ENCODE data around the gene CNTRL. TPM values are rescaled to one million over a fixed set of nuclear protein-coding genes. Genes with fewer than 3 reads are reported as not detected.
A peak's percentile ranks its signal among the peaks of the same experiment; 100 is the strongest.

Gene CNTRL
- total and polyA plus RNA-seq, 2 donors (not counting 1 experiment from before 2014, with no cell fraction given), result 40.0 to 146 TPM

DNA sequence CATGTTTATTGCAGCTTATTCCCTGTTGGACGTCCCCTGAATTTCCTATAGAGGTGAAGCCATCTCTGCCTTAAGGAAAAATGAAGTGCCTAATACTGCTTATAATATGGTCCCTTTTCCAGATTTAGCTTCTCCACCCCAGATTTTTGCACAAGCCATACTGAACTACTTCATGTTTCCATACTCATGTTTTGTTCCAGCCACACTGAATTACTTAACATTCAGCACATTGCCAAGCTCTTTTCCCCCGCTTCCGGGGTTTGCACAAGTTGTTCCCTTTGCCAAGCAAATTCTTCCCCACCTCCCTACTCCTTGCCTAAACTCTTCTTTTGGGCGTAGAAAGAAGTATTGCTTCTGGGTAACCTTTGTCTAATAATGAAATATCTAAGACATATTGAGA lies 1.7 kb upstream of the CNTRL start:
- Mint-ChIP-seq H3K4me1 (peaks cover 58% of the 10 kb centered on the region), H3K9me3 (ENCODE audit: insufficient read depth) (peaks cover 3% of the 10 kb centered on the region), H3K27ac (peak overlapping the region; percentile 71), H3K4me3 (peak overlapping the region; percentile 100), H3K27me3 (no peaks in the 10 kb centered on the region)
- H3K9ac ChIP-seq (ENCODE audit: low read length), result no peak overlapping the region
- H3K27me3 ChIP-seq (replicated peaks in 1 of 4; ENCODE audit: control extremely low read depth in 1 of 4, control insufficient read depth in 3 of 4, insufficient read depth in 4 of 4, low read length in 3 of 4), result no peaks in the 10 kb centered on the region
- H3K79me2 ChIP-seq (ENCODE audit: control insufficient read depth, insufficient read depth, low read length), result peaks cover 52% of the 10 kb centered on the region
- TF ChIP-seq EZH2 (IDR thresholded peaks at IDR 0.05; ENCODE audit: borderline replicate concordance, insufficient read depth, low read depth, low read length, poor library complexity, severe bottlenecking), result no peak
- TF ChIP-seq, protein P1, sequence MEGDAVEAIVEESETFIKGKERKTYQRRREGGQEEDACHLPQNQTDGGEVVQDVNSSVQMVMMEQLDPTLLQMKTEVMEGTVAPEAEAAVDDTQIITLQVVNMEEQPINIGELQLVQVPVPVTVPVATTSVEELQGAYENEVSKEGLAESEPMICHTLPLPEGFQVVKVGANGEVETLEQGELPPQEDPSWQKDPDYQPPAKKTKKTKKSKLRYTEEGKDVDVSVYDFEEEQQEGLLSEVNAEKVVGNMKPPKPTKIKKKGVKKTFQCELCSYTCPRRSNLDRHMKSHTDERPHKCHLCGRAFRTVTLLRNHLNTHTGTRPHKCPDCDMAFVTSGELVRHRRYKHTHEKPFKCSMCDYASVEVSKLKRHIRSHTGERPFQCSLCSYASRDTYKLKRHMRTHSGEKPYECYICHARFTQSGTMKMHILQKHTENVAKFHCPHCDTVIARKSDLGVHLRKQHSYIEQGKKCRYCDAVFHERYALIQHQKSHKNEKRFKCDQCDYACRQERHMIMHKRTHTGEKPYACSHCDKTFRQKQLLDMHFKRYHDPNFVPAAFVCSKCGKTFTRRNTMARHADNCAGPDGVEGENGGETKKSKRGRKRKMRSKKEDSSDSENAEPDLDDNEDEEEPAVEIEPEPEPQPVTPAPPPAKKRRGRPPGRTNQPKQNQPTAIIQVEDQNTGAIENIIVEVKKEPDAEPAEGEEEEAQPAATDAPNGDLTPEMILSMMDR (IDR thresholded peaks at IDR 0.05), result no peak
- 80% methylated on average over 1 of the region's 4 CpGs for WGBS (ENCODE audit: insufficient coverage)
- DNase-seq (no peak), ATAC-seq (ENCODE audit: low read depth) (no peak)
- H4K20me1 ChIP-seq (ENCODE audit: control insufficient read depth, insufficient read depth, low read length, poor library complexity, severe bottlenecking), result peaks cover 10% of the 10 kb centered on the region
- peaks cover 0 to 2% of the 10 kb centered on the region in 2 experiments for H3K36me3 ChIP-seq (replicated peaks in 1 of 2; ENCODE audit: control extremely low read depth in 1 of 2, control insufficient read depth in 1 of 2, extremely low read depth in 1 of 2, insufficient read depth in 2 of 2, low read length in 1 of 2)
- peaks cover 42 to 49% of the 10 kb centered on the region in 2 donors for H3K4me1 ChIP-seq (ENCODE audit: control insufficient read depth in 2 of 2, insufficient read depth in 2 of 2, low read length in 2 of 2)
- CTCF ChIA-PET, result interaction anchor here (1.6 to 4.1 kb wide), 7 partner anchors 9 to 317 kb away, joined by 3 to 43 read pairs (median 6); no protein-coding TSS in a partner anchor
- peak overlapping the region; percentile 23 for H3K4me2 ChIP-seq (replicated peaks; ENCODE audit: low read depth, low read length, poor library complexity, severe bottlenecking)
- intact Hi-C loops (cut with micrococcal nuclease), result loop anchor here (5.0 kb wide), 1 partner anchor 146 kb away; the partner anchor contains the start of gene TRAF1
- no peak overlapping the region for H3K27ac ChIP-seq (ENCODE audit: low read length in 2 of 2)
- peak overlapping the region; percentile 6 for H2AFZ ChIP-seq (ENCODE audit: insufficient read depth, low read depth, low read length, poor library complexity, severe bottlenecking)
- no peak overlapping the region for H3K4me3 ChIP-seq (ENCODE audit: control extremely low read depth in 1 of 5, extremely low read depth in 1 of 5, insufficient read depth in 1 of 5, low read depth in 2 of 5, low read length in 4 of 5)
- POLR2A ChIA-PET, result interaction anchor here (0.7 to 1.9 kb wide), 4 partner anchors 25 to 358 kb away, joined by 3 to 8 read pairs (median 6); partner anchors contain the start of gene RAB14
- H3K9me3 ChIP-seq (ENCODE audit: control extremely low read depth in 1 of 3, control insufficient read depth in 2 of 3, insufficient read depth in 1 of 3, low read length in 2 of 3), result peaks cover 0 to 2% (median 1%) of the 10 kb centered on the region in 3 donors
